Activated CD4-positive, alpha-beta T cell treated with anti-CD3 and anti-CD28 coated beads, Interleukin-2, amount 50 U/mL, for 4 hours (primary cell): ENCODE results near the gene NOL9.
"Not testable (repeated sequence)": the region's sequence is repeated elsewhere in the genome, so short reads cannot be mapped to it uniquely, and the experiment has no call there.

Experiments
- DNase-seq, 2 experiments: peaks; one replicate each; pipeline ENCODE4 v3.0.0-alpha.2; 2020

The NOL9 gene

DNA sequence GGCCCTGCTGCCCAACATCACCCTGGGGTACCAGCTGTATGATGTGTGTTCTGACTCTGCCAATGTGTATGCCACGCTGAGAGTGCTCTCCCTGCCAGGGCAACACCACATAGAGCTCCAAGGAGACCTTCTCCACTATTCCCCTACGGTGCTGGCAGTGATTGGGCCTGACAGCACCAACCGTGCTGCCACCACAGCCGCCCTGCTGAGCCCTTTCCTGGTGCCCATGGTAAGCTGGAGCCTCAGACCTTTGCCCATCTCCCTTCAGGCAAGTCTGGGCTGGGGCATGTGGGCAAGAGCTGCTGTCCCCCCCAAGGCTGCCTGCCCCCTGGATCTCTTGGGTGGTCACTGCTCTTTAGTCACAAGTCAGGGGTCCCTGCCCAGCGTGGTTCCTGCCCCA, 16.7 kb upstream of the NOL9 start:
- DNase-seq = no peak

DNA sequence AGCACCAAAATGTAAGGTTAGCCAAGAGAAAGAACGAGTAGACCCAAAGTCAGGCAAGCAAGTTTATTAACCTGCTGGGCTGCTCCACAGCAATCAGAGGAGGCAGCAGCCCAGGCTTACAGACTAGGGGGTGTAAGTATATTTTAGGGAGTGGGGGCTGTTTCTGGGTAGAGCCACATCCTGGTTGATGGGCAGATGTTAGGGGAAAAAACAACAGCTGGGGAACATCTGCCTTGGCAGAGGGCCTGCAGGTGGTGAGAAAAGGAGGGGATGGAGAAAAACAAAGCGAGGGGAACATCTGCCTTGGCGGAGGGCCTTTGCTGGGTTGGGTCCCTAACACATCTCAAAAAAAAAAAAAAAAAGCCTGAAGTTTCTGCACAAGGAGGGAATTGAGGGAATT, 15.8 kb upstream of the NOL9 start:
- no peak for DNase-seq

DNA sequence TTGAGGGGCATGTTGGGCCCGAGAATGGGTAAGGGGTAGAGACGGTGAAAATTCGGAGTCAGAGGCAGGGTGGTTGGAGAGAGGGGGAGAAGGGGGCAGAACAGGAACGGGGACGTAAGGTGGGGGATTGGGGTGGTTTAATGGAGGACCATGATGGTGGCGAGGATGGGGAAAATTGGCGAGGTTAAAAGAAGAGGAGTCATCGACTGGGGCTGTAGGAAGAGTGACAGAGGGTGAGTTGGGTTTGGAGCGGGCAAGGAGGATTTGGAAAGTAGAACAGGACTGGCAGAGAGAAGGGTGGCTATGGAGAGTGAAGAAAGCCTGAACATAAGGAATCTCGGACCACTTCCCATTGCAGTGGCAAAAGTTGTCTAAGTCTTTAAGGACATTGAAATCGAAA, 14.7 kb upstream of the NOL9 start:
- DNase-seq = no peak

DNA sequence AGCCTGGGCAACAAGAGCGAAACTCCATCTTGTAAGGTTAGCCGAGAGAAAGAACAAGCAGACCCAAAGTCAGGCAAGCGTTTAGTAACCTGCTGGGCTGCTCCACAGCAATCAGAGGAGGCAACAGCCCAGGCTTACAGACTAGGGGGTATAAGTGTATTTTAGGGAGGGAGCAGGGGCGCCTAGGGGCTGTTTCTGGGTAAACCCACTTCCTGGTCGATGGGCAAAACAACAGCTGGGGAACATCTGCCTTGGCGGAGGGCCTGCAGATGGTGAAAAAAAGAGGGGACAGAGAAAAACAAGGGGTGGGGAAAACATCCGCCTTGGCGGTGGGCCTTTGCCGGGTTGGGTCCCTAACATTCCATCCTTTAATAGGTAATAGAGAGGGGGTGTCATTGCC, 6.0 kb upstream of the NOL9 start:
- no peak for DNase-seq

DNA sequence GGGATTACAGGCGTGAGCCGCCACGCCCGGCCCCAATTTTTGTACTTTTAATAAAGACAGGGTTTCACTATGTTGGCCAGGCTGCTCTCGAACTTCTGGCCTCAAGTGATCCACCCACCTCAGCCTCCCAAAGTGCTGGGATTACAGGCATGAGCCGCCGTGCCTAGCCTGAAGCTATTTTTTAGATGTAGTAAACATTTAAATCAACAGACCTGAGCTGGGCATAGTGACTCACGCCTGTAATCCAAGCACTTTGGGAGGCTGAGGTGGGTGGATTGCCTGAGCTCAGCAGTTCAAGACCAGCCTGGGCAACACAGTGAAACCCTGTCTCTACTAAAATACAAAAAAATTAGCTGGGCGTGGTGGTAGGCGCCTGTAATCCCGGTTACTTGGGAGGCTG, 4.8 kb upstream of the NOL9 start:
- not testable (repeated sequence) for DNase-seq

DNA sequence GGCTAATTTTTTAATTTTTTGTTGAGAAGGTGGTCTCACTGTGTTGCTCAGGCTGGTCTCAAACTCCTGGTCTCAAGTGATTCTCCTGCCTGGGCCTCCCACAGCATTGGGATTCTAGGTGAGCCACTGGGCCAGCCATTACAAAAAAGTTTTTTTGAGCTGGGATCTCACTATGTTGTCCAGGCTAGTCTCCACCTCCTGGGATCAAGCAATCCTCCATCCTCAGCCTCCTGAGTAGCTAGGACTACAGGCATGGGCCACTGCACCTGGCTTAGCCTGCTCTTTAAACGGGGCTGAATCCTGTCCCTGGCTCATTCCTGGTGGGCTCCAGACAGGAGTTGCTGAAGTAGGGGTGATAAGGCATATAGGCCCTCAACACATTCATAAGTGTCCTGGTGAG, 3.3 kb upstream of the NOL9 start:
- no peak for DNase-seq

DNA sequence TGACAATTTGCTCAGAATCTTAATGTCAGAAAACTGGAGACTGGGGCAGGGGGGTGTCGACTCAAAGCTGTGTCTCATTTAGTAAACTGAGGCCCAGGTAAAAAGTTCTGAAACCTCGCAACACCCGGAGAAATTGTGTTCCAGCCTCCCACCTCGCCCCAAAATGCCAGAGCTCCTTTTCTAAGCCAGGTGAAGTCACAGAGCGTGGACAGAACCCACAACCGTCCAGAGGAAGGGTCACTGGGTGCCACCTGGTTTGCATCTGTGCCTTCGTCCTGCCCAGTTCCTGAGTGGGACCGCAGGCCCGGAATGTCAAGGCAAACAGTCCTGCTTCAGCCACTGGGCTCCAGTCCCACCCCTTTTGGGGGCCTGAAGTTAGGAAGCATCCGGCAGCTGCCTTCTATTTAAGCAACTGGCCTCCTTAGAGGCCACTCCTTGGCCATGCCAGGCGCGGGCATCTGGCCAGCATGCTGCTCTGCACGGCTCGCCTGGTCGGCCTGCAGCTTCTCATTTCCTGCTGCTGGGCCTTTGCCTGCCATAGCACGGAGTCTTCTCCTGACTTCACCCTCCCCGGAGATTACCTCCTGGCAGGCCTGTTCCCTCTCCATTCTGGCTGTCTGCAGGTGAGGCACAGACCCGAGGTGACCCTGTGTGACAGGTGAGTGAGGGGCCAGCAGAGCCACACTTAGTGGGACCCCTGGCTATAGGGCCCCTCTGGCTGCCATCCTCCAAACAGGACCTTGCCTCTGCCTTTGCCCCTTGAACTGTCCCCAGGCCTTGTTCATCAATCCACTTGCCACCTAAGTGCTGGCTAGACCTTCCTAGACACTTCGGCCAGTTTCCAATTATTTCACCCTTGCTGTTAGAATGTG, 830 bp upstream of the NOL9 start, which contains the start of gene TAS1R1:
TAS1R1 (plus strand) TSS at position 401 of the 872 bp plus-strand sequence; CDS start at position 468, 67 bp downstream.
- no peak for DNase-seq

DNA sequence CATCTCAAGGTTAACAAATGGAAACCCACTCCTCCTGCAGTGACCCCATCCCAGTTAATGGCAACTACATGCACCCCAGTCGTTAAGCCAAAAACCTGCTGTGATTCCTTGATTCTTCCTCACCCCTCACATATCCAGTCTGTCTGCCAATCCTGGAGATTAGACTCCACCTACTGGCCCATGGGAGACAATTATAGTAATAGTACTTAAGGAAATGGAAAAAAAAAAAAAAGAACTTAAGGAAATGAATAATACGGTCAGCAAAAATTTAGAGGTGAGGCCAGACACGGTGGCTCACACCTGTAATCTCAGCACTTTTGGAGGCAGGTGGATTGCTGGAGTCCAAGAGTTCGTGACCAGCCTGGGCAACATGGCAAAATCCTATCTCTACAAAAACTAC, 7.0 kb downstream of the NOL9 start:
- no peak for DNase-seq

DNA sequence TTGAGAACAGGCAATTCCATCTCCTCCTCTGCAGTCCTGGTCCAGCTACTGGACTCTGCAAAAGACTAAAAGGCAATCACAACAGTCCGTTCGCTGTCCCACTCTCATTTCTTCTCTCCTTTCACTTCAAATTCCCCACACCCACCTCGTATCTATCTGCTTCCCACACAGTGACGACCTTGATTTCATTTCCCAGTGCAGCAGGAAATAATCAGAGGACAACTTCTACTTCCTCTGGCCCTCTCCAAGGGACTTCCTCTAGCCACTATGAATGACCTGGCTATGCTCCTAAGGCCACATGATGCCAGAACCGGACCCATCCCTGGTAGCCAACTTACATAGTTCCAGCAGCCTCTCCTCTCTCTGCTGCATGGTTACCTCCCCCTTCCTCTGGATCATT, 8.0 kb downstream of the NOL9 start:
- no peak for DNase-seq

DNA sequence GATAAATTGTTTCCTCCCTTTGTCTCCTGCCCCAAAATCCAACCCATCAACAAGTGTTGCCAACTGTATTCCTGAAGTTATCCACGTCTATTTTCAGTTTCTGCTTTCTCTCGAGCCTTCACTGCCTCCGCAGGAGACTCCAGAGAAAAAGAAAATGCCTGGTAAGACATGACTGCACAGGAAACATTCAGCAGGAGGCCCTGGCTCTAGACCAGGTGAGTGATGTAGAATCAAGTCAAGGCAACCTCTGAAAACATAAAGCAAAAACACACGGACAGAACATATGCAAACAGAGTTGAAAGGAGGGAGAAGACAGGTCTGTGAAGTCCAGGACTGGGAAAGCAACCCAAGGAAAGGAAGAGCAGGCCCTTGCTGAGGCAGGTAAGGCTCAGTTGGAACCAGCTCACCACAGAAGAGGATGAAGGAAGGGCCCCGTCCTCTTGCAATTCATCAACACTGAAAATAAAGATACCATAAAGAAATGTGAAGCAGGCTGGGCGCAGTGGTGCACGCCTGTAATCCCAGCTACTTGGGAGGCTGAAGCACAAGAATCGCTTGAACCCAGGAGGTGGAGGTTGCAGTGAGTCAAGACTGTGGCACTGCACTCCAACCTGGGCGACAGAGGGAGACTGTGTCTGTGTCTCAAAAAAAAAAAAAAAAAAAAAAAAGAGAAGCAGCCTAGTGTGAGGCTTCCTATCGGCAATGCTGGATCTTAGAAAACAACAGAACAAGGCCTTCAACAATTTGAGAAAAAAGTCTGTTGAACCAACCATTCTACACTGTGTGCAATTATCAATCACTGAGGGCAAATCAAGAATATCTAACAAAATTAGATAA, 8.8 kb downstream of the NOL9 start:
- no peak for DNase-seq

DNA sequence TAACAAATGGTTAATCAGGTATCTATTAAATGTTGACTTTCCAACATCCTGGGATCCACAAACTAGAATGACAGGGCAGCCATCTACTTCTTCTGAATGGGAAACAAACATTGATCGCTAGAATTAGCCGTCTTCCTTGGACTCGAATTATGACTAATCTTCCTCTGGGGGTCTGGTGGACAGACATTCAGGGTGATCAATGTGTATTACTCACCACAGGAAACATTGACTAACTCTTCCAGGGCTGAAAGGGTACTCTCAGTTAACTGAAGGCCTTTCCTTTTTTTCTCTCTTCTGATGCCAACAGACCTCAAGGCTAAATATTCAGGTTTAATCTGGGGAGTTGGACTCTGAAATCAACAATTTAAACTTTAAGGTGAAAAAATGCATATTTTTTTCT, 9.5 kb downstream of the NOL9 start:
- no peak for DNase-seq

DNA sequence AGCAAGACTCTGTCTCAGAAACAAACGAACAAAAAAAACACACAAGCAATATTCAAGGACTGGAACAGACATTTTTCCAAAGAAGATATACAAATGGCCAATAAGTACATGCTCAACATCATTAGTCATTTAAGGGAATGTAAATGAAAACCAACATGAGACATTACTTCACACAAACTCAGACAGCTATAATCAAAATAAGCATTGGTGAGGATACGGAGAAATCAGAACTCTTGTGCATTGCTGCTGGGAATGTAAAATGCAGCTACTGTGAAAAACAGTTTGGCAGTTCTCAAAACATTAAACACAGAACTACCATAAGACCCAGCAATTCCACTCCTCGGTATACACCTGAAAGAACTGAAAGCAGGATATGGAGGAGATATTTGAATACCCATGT, 15.4 kb downstream of the NOL9 start:
- DNase-seq = no peak

DNA sequence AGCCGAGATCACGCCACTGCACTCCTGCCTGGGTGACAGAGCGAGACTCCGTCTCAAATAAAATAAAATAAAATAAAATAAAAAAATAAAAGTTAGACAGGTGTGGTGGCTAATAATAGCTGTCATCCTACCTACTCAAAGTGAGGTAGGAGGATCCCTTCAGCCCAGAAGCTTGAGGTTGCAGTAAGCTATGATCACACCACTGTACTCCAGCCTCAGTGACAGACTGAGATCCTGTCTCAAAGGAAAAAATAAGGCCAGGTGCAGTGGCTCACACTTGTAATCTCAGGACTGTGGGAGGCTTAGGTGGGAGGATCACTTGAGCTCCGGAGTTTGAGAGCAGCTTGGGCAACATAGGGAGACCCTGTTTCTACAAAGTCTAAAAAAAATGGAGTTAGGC, 18.0 kb downstream of the NOL9 start:
- DNase-seq = no peak

DNA sequence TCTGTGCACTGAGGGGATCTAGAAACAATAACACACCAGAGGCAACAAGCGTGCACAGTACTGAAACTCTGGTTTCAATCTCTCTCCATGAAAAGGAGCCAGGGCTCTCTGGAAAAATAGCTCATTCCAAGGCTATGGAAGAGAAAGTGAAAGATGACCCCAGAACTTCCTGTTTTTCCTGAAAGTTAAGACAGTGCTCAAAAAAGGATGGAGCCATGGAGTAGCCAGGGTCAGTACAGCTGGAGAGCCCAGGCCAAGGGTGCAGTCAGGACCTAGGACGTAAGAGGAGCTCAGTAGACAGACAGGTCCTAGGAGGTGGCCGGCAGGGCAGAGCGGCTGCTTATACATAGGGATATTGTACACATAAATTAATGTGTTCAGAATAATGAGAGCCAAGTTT, 19.1 kb downstream of the NOL9 start:
- DNase-seq = no peak

DNA sequence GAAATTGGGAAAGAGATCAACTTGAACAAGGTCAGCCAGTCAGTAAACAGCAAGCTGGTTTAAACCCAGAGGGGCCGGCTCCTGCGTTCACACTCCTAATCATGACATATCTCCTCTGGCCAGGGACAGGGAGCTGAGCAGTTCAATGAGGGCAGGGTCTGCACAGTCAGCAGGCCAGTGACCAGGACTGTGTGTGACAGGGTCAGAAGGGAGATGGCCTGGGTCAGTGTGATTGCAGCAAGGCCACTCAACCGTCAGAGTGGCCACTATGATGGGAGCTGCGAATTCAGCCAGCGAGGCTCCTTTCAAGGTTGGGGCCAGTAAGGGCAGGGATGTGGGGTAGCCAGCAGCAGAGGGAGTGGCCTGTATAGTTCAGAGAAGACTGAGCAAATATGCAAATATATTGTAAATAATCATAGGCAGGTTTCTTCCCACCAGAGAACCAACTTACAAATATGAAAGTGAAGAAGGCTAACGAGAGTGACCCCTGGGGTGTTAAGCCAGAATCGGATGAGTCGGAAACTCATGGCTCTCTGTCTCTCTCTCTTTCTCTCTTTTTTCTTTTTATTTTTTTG, 20.0 kb downstream of the NOL9 start:
- no peak for DNase-seq

DNA sequence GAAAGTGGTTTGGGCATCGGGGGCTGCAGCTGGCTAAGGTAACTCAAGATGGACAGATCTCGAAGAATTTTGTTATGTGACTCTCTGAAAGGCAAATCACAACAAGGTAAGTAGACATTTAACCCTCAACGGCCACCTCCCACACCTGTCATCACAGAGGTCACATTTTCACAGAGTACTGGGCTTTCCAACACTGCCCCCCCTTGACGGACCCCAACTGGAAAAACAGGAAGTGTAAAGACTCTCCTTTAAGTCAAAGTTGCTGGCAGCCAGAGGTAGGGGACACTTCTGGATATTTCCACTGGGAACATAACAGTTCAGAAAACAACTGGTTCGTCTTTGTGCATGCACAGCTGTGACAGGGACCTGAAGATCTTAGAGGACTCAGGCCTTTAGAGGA, 22.3 kb downstream of the NOL9 start:
- no peak for DNase-seq

DNA sequence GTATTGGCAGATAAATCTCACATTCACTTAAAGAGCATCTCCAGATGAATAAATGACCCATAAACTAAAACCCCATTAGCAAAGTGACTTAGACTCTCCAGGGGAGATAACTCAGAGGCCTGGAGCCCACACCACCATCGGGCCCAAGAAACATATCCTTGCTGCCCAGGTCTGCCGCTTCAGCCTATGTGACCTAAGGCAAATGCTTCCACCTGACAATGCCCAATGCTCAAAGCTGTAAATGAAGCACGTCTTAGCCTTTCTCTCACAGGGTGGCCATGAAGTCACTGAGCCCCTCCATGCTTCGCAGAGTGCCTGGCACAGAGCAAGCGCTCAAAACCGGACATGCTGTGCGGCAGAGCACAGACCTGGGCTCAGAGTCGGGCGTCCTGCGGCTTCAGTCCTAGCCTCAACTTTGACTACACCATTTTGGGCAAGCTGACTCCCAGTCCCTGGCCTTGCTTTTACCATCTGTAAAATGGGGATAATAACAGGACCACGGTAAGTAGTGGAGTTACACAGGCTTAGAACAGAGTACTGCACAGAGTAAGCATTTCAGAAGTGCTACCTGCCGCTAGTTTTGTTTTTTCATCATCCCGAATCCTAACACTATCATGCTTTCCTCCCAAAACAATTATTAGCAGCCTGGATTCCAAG, 23.7 kb downstream of the NOL9 start:
- DNase-seq = no peak

DNA sequence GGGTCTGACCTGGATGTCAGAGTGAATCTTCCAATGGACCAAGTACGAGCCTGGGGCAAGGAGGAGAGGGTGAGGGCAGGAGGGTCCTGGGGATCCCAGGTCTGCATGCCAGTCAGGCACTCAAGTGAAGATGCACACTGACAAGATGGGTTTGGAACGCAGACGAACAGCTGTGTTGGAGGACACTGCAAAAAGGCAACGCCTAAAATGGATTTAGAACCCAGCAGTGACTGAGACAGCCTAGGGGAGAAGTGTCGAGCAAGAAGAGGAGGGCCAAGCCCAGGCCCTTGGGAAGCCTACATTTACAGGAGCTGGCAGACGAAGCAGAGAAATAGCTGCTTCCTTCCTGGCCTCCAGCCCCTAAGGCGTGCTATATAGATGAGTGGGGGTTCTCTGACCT, 25.8 kb downstream of the NOL9 start:
- no peak for DNase-seq

DNA sequence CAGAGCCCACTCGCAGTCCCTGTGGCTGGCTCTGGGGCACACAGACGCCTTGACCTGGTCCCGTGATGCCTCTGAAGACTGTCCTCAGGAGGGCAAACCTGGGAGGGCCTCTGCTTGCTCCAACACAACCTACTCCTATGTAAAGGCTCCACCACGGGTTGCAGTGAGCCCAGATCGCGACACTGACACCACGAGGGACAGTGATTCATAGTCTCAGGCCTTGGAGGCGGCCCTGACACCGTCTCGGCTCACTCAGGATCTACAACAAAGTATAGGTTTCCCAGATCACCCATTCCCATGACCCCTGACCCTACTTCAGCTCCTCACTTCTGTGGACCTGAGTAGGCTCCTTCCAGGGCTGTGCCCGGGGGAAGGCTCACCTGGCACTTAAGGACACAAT, 28.0 kb downstream of the NOL9 start:
- DNase-seq = no peak

DNA sequence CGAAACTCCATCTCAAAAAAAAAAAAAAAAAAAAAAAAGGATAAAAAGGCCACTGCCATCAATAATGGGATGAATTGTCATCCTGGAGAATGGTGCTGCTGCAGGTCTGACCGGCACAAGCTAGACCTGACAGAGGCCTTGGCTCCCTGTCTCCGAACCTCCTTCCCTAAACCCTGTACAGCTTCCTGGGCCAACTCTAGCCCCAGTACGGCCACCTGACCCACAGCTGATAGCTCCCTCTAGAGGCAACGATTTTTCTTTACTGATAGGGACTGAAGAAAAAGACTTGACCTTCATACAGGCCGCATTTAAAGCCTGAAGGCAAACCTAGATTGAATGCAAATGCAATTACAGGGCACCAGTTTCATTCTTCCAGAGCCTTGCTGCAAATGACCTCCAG, 30.7 kb downstream of the NOL9 start:
- DNase-seq = no peak

DNA sequence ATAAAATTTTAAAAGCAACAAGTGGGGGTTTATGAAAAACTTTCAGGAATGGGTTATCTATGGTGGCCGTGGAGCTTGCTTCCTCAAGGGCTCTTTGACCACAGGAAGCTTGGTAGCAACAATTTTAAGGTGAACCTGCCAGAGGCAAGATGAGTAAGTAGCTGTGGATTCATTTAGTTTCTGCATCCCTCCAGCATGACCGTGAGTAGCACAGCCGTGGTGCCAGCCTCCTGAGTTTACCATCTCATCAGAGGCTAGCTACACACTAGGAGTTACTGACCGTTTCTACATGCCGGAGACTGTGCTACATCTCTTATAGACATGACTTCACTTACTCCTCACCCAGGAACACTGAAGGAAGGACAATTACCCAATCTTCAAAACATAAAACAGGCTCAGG, 32.8 kb downstream of the NOL9 start:
- DNase-seq = no peak

DNA sequence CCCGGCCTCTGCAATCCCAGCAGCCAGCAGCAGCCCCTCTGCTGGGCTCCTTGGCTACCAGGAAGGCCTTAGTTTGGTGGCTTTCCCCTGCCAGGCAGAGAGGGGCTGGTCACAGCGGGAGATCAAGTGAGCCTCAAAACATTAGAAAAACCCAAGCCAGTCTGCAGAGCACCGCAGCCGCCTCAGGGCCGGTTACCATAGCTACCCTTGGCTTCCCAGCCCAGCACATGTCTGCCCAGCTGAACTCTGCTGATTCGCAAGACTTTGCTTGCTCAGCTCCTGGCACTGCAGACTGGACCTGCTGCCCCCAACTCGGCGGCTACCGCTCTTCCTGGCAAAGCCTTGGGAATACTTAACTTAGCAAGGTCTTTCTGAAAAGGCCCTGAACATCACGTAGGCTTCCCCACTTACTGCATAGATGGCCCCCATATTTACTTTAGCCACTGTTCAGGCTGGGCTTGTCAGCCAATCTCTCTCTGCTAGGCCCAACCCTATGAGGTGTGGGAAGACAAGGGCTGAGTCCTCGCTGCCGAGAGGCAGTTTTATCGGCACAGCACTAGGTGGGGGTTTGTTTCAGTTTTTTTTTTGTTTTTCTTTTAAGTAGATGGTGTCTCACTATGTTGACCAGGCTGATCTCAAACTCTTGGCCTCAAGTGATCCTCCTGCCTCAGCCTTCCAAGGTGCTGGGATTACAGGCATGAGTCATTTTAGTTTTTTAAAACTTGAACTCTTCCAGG, 34.2 kb downstream of the NOL9 start:
- DNase-seq = no peak

DNA sequence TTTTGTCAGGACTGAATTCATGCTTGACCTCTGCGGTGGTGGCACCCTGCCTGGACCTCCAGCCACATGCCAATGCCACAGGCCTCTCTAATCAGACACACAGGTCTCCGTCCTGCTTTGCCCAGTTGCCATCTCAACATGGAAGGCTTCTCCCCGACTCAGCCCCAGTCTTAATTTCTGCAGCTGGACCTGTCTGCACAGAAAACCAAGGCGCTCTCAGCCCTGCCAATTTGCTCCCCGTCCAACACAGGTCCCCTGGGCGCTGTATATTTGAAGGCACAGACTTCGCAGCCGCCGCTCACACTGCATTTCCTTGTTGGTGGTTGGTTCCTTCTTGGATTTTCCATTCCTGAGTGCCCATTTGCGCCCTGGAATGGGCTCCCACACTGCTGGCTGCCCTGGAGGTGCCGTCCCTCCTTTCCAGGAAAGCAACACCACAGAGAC, 34.8 kb downstream of the NOL9 start:
- no peak for DNase-seq
